ENCODE results near the gene SLC35F2.

Gene SLC35F2

GRCh38 chr11:107810875-107811274 lies 47.7 kb downstream of the SLC35F2 start:
- no peak overlapping the region for H3K4ac ChIP-seq (ENCODE audit: low read depth, low read length)

GRCh38 chr11:107808521-107808920 lies 50.1 kb downstream of the SLC35F2 start:
- no peak overlapping the region for H2AFZ ChIP-seq (ENCODE audit: insufficient read depth, low read length, poor library complexity)
- whole genome bisulfite sequencing (ENCODE audit: extremely low coverage, insufficient coverage, insufficient read length) = no CpG with 5 or more reads among the region's 4 CpGs

More at GRCh38 chr11:107810875-107811274, 47.7 kb downstream of the SLC35F2 start:
- no peaks in the 10 kb centered on the region for H3K27me3 ChIP-seq (ENCODE audit: insufficient read depth, low read length)
- H3K23ac ChIP-seq (ENCODE audit: low read length) = no peak overlapping the region
- no peak overlapping the region for H2BK5ac ChIP-seq (ENCODE audit: low read depth, low read length, poor library complexity)
- H2BK120ac ChIP-seq (ENCODE audit: insufficient read depth, low read length, poor library complexity) = no peak overlapping the region
- H2AK5ac ChIP-seq (ENCODE audit: low read length) = no peak overlapping the region
- no peak overlapping the region for H3K27ac ChIP-seq (ENCODE audit: low read depth, low read length)
- H3K4me2 ChIP-seq (ENCODE audit: low read length) = no peak overlapping the region
- H3K18ac ChIP-seq (ENCODE audit: low read length) = no peak overlapping the region
- DNase-seq = no peak
- no peaks in the 10 kb centered on the region for H3K79me2 ChIP-seq (ENCODE audit: control insufficient read depth, insufficient read depth, low read length, poor library complexity)
- no peak overlapping the region for H4K8ac ChIP-seq (ENCODE audit: low read depth, low read length)
- no peaks in the 10 kb centered on the region for H3K79me1 ChIP-seq (ENCODE audit: low read length)
- no peak overlapping the region for H3K14ac ChIP-seq (ENCODE audit: low read length)
- H3K4me1 ChIP-seq (ENCODE audit: control insufficient read depth in 1 of 2, insufficient read depth in 2 of 2, low read length in 2 of 2) = no peaks in the 10 kb centered on the region
- H4K91ac ChIP-seq (ENCODE audit: low read depth, low read length) = no peak overlapping the region
- peaks cover 7 to 24% of the 10 kb centered on the region in 2 experiments for H3K36me3 ChIP-seq (ENCODE audit: control insufficient read depth in 1 of 2, insufficient read depth in 2 of 2, low read length in 2 of 2)
- no peak overlapping the region for H3K9ac ChIP-seq (ENCODE audit: low read length)
- no peak overlapping the region for H2BK12ac ChIP-seq (ENCODE audit: low read length)
- no peak overlapping the region for H2AFZ ChIP-seq (ENCODE audit: insufficient read depth, low read length, poor library complexity)
- H4K12ac ChIP-seq (ENCODE audit: low read depth, low read length) = no peak overlapping the region
- H3K9me3 ChIP-seq (ENCODE audit: insufficient read depth, low read depth, low read length) = no peaks in the 10 kb centered on the region
- no peak overlapping the region for H3K4me3 ChIP-seq (ENCODE audit: low read depth, low read length)

GRCh38 chr11:107804971-107805370 lies 53.6 kb downstream of the SLC35F2 start:
- H2AFZ ChIP-seq (ENCODE audit: insufficient read depth, low read length, poor library complexity) = no peak overlapping the region
- no peak overlapping the region for H3K4me3 ChIP-seq (ENCODE audit: low read depth, low read length)
- H3K27ac ChIP-seq (ENCODE audit: low read depth, low read length) = no peak overlapping the region
- H3K79me1 ChIP-seq (ENCODE audit: low read length) = peaks cover 1% of the 10 kb centered on the region
- no peak overlapping the region for H3K18ac ChIP-seq (ENCODE audit: low read length)
- no peak overlapping the region for H4K8ac ChIP-seq (ENCODE audit: low read depth, low read length)
- no peak overlapping the region for H2BK5ac ChIP-seq (ENCODE audit: low read depth, low read length, poor library complexity)
- peaks cover 12 to 28% of the 10 kb centered on the region in 2 experiments for H3K36me3 ChIP-seq (ENCODE audit: control insufficient read depth in 1 of 2, insufficient read depth in 2 of 2, low read length in 2 of 2)
- H3K9me3 ChIP-seq (ENCODE audit: insufficient read depth, low read depth, low read length) = no peaks in the 10 kb centered on the region
- no peak overlapping the region for H4K12ac ChIP-seq (ENCODE audit: low read depth, low read length)
- peaks cover 0 to 2% of the 10 kb centered on the region in 2 experiments for H3K4me1 ChIP-seq (ENCODE audit: control insufficient read depth in 1 of 2, insufficient read depth in 2 of 2, low read length in 2 of 2)
- no peaks in the 10 kb centered on the region for H3K27me3 ChIP-seq (ENCODE audit: insufficient read depth, low read length)
- no peak for DNase-seq
- no peak overlapping the region for H3K23ac ChIP-seq (ENCODE audit: low read length)
- no peak overlapping the region for H3K4ac ChIP-seq (ENCODE audit: low read depth, low read length)
- no peak overlapping the region for H3K9ac ChIP-seq (ENCODE audit: low read length)
- H3K79me2 ChIP-seq (ENCODE audit: control insufficient read depth, insufficient read depth, low read length, poor library complexity) = no peaks in the 10 kb centered on the region
- H3K4me2 ChIP-seq (ENCODE audit: low read length) = no peak overlapping the region
- H2BK12ac ChIP-seq (ENCODE audit: low read length) = no peak overlapping the region
- no peak overlapping the region for H3K14ac ChIP-seq (ENCODE audit: low read length)
- H4K91ac ChIP-seq (ENCODE audit: low read depth, low read length) = no peak overlapping the region
- no peak overlapping the region for H2AK5ac ChIP-seq (ENCODE audit: low read length)
- H2BK120ac ChIP-seq (ENCODE audit: insufficient read depth, low read length, poor library complexity) = no peak overlapping the region

More at GRCh38 chr11:107808521-107808920, 50.1 kb downstream of the SLC35F2 start:
- Histone ChIP-seq H3K9ac (ENCODE audit: low read length) (no peak overlapping the region), H3K27me3 (ENCODE audit: insufficient read depth, low read length) (no peaks in the 10 kb centered on the region), H4K8ac (ENCODE audit: low read depth, low read length) (no peak overlapping the region), H2BK120ac (ENCODE audit: insufficient read depth, low read length, poor library complexity) (no peak overlapping the region), H4K91ac (ENCODE audit: low read depth, low read length) (no peak overlapping the region), H3K79me2 (ENCODE audit: control insufficient read depth, insufficient read depth, low read length, poor library complexity) (no peaks in the 10 kb centered on the region), H3K27ac (ENCODE audit: low read depth, low read length) (no peak overlapping the region), H4K12ac (ENCODE audit: low read depth, low read length) (no peak overlapping the region), H2AK5ac (ENCODE audit: low read length) (no peak overlapping the region), H3K4me2 (ENCODE audit: low read length) (no peak overlapping the region), H3K23ac (ENCODE audit: low read length) (no peak overlapping the region), H3K18ac (ENCODE audit: low read length) (no peak overlapping the region), H3K36me3 (ENCODE audit: control insufficient read depth in 1 of 2, insufficient read depth in 2 of 2, low read length in 2 of 2) (peaks cover 9 to 28% of the 10 kb centered on the region in 2 experiments), H3K4ac (ENCODE audit: low read depth, low read length) (no peak overlapping the region), H3K9me3 (ENCODE audit: insufficient read depth, low read depth, low read length) (no peaks in the 10 kb centered on the region), H3K4me3 (ENCODE audit: low read depth, low read length) (no peak overlapping the region), H2BK12ac (ENCODE audit: low read length) (no peak overlapping the region), H3K79me1 (ENCODE audit: low read length) (no peaks in the 10 kb centered on the region), H3K4me1 (ENCODE audit: control insufficient read depth in 1 of 2, insufficient read depth in 2 of 2, low read length in 2 of 2) (no peaks in the 10 kb centered on the region), H2BK5ac (ENCODE audit: low read depth, low read length, poor library complexity) (no peak overlapping the region), H3K14ac (ENCODE audit: low read length) (no peak overlapping the region)
- no peak for DNase-seq

- Histone ChIP-seq H3K4me2 (ENCODE audit: low read length) (no peak overlapping the region), H3K23ac (ENCODE audit: low read length) (no peak overlapping the region), H4K12ac (ENCODE audit: low read depth, low read length) (no peak overlapping the region), H3K9me3 (ENCODE audit: insufficient read depth, low read depth, low read length) (no peaks in the 10 kb centered on the region), H3K79me1 (ENCODE audit: low read length) (peaks cover 1% of the 10 kb centered on the region), H3K4ac (ENCODE audit: low read depth, low read length) (no peak overlapping the region), H2BK120ac (ENCODE audit: insufficient read depth, low read length, poor library complexity) (no peak overlapping the region), H3K4me3 (ENCODE audit: low read depth, low read length) (no peak overlapping the region), H4K91ac (ENCODE audit: low read depth, low read length) (no peak overlapping the region), H3K27ac (ENCODE audit: low read depth, low read length) (no peak overlapping the region), H2AFZ (ENCODE audit: insufficient read depth, low read length, poor library complexity) (no peak overlapping the region), H4K8ac (ENCODE audit: low read depth, low read length) (no peak overlapping the region), H3K18ac (ENCODE audit: low read length) (no peak overlapping the region), H3K27me3 (ENCODE audit: insufficient read depth, low read length) (no peaks in the 10 kb centered on the region), H3K36me3 (ENCODE audit: control insufficient read depth in 1 of 2, insufficient read depth in 2 of 2, low read length in 2 of 2) (peaks cover 12 to 25% of the 10 kb centered on the region in 2 experiments), H2BK5ac (ENCODE audit: low read depth, low read length, poor library complexity) (no peak overlapping the region), H3K14ac (ENCODE audit: low read length) (no peak overlapping the region), H3K79me2 (ENCODE audit: control insufficient read depth, insufficient read depth, low read length, poor library complexity) (no peaks in the 10 kb centered on the region), H3K9ac (ENCODE audit: low read length) (no peak overlapping the region), H2BK12ac (ENCODE audit: low read length) (no peak overlapping the region), H2AK5ac (ENCODE audit: low read length) (no peak overlapping the region), H3K4me1 (ENCODE audit: control insufficient read depth in 1 of 2, insufficient read depth in 2 of 2, low read length in 2 of 2) (peaks cover 0 to 2% of the 10 kb centered on the region in 2 experiments)
- WGBS (ENCODE audit: extremely low coverage, insufficient coverage, insufficient read length) = no CpG with 5 or more reads among the region's 1 CpG
- no peak for DNase-seq
These were observed 54.4 kb downstream of the SLC35F2 start for GRCh38 chr11:107804211-107804610.
